T-helper 2 cell treated with Interferon-gamma antibody and Interleukin-4, amounts not matched to agents 5 μg/mL and 100 μg/mL, for 36 hours (primary cell): ENCODE results near the gene AHRR.
A peak's percentile ranks its signal among the peaks of the same experiment; 100 is the strongest.

Experiments used
- DNase-seq: peaks from one replicate; pipeline ENCODE4 v3.0.0; 2021; ENCODE audit warnings: low spot score
- H3K27ac Mint-ChIP-seq: one replicate; pipeline ENCODE4 v1.8.0; 2021; ENCODE audit warnings: mild to moderate bottlenecking, mixed read lengths
- H3K27me3 Mint-ChIP-seq: one replicate; pipeline ENCODE4 v1.8.0; 2021; ENCODE audit warnings: low read depth, mixed read lengths
- H3K36me3 Mint-ChIP-seq: one replicate; pipeline ENCODE4 v1.8.0; 2021; ENCODE audit warnings: low read depth, mixed read lengths
- H3K4me1 Mint-ChIP-seq: one replicate; pipeline ENCODE4 v1.8.0; 2021; ENCODE audit warnings: low read depth, mixed read lengths
- H3K4me3 Mint-ChIP-seq: one replicate; pipeline ENCODE4 v1.8.0; 2022; ENCODE audit warnings: mild to moderate bottlenecking, moderate library complexity, mixed read lengths
- H3K9me3 Mint-ChIP-seq: one replicate; pipeline ENCODE4 v1.8.0; 2021; ENCODE audit warnings: mixed read lengths

The AHRR gene

GRCh38 chr5:421901-422300, 100.4 kb downstream of the AHRR start:
- H3K9me3 Mint-ChIP-seq = no peaks in the 10 kb centered on the region
- peaks cover 16% of the 10 kb centered on the region for H3K4me1 Mint-ChIP-seq
- no peak overlapping the region for H3K4me3 Mint-ChIP-seq
- no peak for DNase-seq
- H3K27me3 Mint-ChIP-seq = no peaks in the 10 kb centered on the region
- H3K27ac Mint-ChIP-seq = peak overlapping the region; percentile 61
- peaks cover 30% of the 10 kb centered on the region for H3K36me3 Mint-ChIP-seq

- Mint-ChIP-seq H3K27ac (peak overlapping the region; percentile 61), H3K4me3 (no peak overlapping the region), H3K9me3 (no peaks in the 10 kb centered on the region), H3K36me3 (peaks cover 31% of the 10 kb centered on the region), H3K27me3 (no peaks in the 10 kb centered on the region), H3K4me1 (peaks cover 16% of the 10 kb centered on the region)
- DNase-seq = no peak
These were observed 101.1 kb downstream of the AHRR start for GRCh38 chr5:422323-423232.

GRCh38 chr5:423233-423565, 101.7 kb downstream of the AHRR start:
- Mint-ChIP-seq H3K4me3 (no peak overlapping the region), H3K9me3 (no peaks in the 10 kb centered on the region), H3K4me1 (peaks cover 16% of the 10 kb centered on the region), H3K27me3 (no peaks in the 10 kb centered on the region), H3K27ac (peak overlapping the region; percentile 28), H3K36me3 (peaks cover 37% of the 10 kb centered on the region)
- DNase-seq = no peak

GRCh38 chr5:423626-424261, 102.2 kb downstream of the AHRR start:
- Mint-ChIP-seq H3K27me3 (no peaks in the 10 kb centered on the region), H3K9me3 (no peaks in the 10 kb centered on the region), H3K36me3 (peaks cover 38% of the 10 kb centered on the region), H3K4me1 (peaks cover 16% of the 10 kb centered on the region), H3K4me3 (no peak overlapping the region), H3K27ac (no peak overlapping the region)
- DNase-seq = no peak

GRCh38 chr5:424301-425110, 103.0 kb downstream of the AHRR start:
- H3K27ac Mint-ChIP-seq = peak overlapping the region; percentile 76
- no peaks in the 10 kb centered on the region for H3K27me3 Mint-ChIP-seq
- DNase-seq = no peak
- no peak overlapping the region for H3K4me3 Mint-ChIP-seq
- no peaks in the 10 kb centered on the region for H3K9me3 Mint-ChIP-seq
- peaks cover 16% of the 10 kb centered on the region for H3K4me1 Mint-ChIP-seq
- H3K36me3 Mint-ChIP-seq = peaks cover 38% of the 10 kb centered on the region

- H3K9me3 Mint-ChIP-seq = no peaks in the 10 kb centered on the region
- H3K27ac Mint-ChIP-seq = no peak overlapping the region
- no peaks in the 10 kb centered on the region for H3K27me3 Mint-ChIP-seq
- DNase-seq = no peak
- peaks cover 37% of the 10 kb centered on the region for H3K36me3 Mint-ChIP-seq
- H3K4me3 Mint-ChIP-seq = no peak overlapping the region
- H3K4me1 Mint-ChIP-seq = peaks cover 18% of the 10 kb centered on the region
These were observed 104.2 kb downstream of the AHRR start for GRCh38 chr5:425714-426113.

GRCh38 chr5:426392-426976, 105.0 kb downstream of the AHRR start:
- no peak for DNase-seq
- Mint-ChIP-seq H3K36me3 (peaks cover 36% of the 10 kb centered on the region), H3K9me3 (no peaks in the 10 kb centered on the region), H3K4me1 (peaks cover 18% of the 10 kb centered on the region), H3K27ac (peak overlapping the region; percentile 38), H3K4me3 (no peak overlapping the region), H3K27me3 (no peaks in the 10 kb centered on the region)

GRCh38 chr5:427415-428087, 106.0 kb downstream of the AHRR start:
- Mint-ChIP-seq H3K27me3 (no peaks in the 10 kb centered on the region), H3K4me3 (no peak overlapping the region), H3K27ac (peak overlapping the region; percentile 6), H3K9me3 (no peaks in the 10 kb centered on the region), H3K4me1 (peaks cover 18% of the 10 kb centered on the region), H3K36me3 (peaks cover 37% of the 10 kb centered on the region)
- no peak for DNase-seq

GRCh38 chr5:428219-428618, 106.7 kb downstream of the AHRR start:
- H3K9me3 Mint-ChIP-seq = no peaks in the 10 kb centered on the region
- no peaks in the 10 kb centered on the region for H3K27me3 Mint-ChIP-seq
- no peak overlapping the region for H3K27ac Mint-ChIP-seq
- H3K4me1 Mint-ChIP-seq = peaks cover 14% of the 10 kb centered on the region
- H3K4me3 Mint-ChIP-seq = no peak overlapping the region
- peaks cover 34% of the 10 kb centered on the region for H3K36me3 Mint-ChIP-seq
- DNase-seq = no peak

- DNase-seq = no peak
- Mint-ChIP-seq H3K36me3 (peaks cover 29% of the 10 kb centered on the region), H3K27me3 (no peaks in the 10 kb centered on the region), H3K27ac (peak overlapping the region; percentile 3), H3K9me3 (no peaks in the 10 kb centered on the region), H3K4me1 (peaks cover 9% of the 10 kb centered on the region), H3K4me3 (no peak overlapping the region)
These were observed 107.4 kb downstream of the AHRR start for GRCh38 chr5:428754-429452.

GRCh38 chr5:429453-430188, 108.1 kb downstream of the AHRR start:
- H3K4me1 Mint-ChIP-seq = peaks cover 9% of the 10 kb centered on the region
- no peaks in the 10 kb centered on the region for H3K27me3 Mint-ChIP-seq
- H3K27ac Mint-ChIP-seq = no peak overlapping the region
- no peaks in the 10 kb centered on the region for H3K9me3 Mint-ChIP-seq
- no peak overlapping the region for H3K4me3 Mint-ChIP-seq
- H3K36me3 Mint-ChIP-seq = peaks cover 29% of the 10 kb centered on the region
- DNase-seq = no peak

- H3K4me1 Mint-ChIP-seq = peaks cover 7% of the 10 kb centered on the region
- H3K27me3 Mint-ChIP-seq = no peaks in the 10 kb centered on the region
- H3K4me3 Mint-ChIP-seq = no peak overlapping the region
- DNase-seq = no peak
- H3K36me3 Mint-ChIP-seq = peaks cover 32% of the 10 kb centered on the region
- H3K27ac Mint-ChIP-seq = no peak overlapping the region
- no peaks in the 10 kb centered on the region for H3K9me3 Mint-ChIP-seq
These were observed 108.9 kb downstream of the AHRR start for GRCh38 chr5:430214-430925.
